ENCODE data around the gene PIP.
"Not testable (repeated sequence)": the region's sequence is repeated elsewhere in the genome, so short reads cannot be mapped to it uniquely, and the experiment has no call there.

The PIP gene, protein sequence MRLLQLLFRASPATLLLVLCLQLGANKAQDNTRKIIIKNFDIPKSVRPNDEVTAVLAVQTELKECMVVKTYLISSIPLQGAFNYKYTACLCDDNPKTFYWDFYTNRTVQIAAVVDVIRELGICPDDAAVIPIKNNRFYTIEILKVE

DNA sequence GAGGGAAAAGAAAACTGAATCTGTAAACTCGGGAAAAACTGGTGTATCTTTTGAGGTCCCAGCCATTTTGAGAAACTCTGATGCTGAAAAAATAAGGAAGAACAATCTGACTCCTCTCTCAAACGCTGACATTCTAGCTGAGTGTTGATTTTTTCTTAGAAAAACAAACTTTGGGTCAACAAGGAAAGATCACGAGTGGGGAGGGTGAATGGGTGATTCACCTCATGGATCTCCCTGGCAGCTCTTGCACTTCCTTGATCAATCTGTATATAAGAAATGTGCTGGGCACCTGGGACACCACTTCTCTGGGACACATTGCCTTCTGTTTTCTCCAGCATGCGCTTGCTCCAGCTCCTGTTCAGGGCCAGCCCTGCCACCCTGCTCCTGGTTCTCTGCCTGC is at the start of gene PIP:
Gene PIP, plus strand, starts transcription at position 297 of the 400 bp plus-strand sequence. Its CDS starts 40 bp downstream, at position 337.
- DNase-seq (ENCODE audit: low read depth) = no peak

DNA sequence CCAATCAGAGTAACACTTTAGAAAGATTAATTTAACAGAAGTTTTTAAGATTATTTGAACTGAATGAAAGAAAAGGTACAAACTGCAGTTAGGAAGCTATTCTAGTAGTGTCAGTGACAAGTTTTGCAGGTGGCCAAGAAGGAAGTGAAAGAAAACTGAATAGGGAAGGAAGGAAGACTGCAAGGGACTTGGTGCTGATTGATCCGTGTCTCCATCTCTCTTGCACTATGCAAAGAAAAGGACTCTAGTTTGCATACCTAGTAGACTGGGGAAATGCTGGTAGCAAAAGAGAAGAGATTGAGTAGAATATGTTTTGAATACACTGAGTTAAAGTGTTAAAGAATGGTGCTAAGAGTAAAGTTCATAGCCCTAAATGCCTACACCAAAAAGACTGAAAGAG is 46.8 kb upstream of the PIP start:
- no peak for DNase-seq (ENCODE audit: low read depth)

DNA sequence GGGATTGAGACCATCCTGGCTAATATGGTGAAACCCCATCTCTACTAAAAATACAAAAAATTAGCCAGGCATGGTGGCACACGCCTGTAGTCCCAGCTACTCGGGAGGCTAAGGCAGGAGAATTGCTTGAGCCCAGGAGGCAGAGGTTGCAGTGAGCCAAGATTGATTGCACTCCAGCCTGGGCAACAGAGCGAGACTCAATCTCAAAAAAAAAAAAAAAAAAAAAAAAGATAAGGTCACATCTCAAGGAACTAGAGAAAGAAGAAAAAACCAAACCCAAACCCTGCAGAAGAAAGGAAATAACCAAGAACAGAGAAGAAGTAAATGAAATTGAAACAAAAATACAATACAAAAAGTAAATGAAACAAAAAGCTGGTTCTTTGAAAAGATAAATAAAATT is 46.3 kb upstream of the PIP start:
- not testable (repeated sequence) for DNase-seq (ENCODE audit: low read depth)

DNA sequence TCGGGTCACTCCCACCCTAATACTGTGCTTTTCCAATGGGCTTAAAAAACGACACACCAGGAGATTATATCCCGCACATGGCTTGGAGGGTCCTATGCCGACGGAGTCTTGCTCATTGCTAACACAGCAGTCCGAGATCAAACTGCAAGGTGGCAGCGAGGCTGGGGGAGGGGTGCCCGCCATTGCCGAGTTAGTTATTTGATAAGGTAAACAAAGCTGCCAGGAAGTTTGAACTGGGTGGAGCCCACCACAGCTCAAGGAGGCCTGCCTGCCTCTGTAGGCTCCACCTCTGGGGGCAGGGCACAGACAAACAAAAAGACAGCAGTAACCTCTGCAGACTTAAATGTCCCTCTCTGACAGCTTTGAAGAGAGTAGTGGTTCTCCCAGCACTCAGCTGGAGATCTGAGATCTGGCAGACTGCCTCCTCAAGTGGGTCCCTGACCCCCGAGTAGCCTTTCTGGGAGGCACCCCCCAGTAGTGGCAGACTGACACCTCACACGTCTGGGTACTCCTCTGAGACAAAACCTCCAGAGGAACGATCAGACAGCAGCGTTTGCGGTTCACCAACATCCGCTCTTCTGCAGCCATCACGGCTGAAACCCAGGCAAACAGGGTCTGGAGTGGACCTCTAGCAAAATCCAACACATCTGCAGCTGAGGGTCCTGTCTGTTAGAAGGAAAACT is 43.2 kb upstream of the PIP start:
- DNase-seq (ENCODE audit: low read depth) = not testable (repeated sequence)

DNA sequence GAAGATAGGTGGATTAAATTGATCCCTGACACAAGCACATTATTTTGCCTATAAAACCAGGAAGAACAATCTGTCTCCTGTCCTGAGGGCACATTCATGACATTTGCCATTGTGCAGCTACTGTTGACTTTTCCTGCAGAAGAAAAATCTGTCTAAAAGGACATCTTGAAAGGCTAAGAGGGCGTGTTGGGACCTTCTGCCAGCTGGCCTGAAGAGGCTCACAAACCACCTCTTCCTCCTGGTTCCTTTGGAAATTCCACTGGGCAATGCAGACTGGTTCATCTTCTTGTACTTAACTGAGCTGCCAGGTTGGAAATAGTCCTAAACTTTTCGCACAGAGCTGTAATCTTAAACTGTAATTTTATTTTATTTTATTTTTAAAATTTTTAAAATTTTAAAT is 35.7 kb upstream of the PIP start:
- DNase-seq (ENCODE audit: low read depth) = no peak

DNA sequence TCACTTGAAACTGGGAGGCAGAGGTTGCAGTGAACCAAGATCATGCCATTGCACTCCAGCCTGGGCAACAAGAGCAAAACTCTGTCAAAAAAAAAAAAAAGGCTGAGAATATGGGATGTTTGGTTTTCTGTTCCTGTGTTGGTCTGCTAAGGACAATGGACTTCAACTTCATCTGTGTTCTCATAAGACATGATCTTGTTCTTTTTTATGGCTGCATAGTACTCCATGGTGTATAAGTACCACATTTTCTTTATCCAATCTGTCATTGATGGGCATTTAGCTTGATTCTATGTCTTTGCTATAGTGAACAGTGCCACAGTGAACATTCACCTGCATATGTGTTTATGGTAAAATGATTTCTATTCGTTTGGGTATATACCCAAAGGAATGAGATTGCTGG is 32.3 kb upstream of the PIP start:
- DNase-seq (ENCODE audit: low read depth) = not testable (repeated sequence)

DNA sequence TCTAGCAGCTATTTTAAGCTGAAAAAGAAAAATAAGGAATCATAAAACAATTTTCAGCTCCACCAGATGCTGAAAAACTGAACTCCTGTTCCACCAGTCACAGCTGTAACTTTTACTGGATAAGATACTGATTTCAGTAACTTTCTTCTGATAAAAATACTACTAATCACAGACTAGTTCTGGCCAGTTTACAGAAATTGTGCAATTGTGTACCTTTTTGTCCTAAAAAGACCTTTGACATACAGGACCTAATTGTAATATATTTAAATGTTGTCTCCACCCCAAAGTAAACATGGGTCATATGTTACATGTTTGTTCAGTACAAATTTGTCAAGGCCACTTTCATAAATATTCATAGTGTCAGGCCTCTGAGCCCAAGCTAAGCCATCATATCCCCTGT is 27.1 kb upstream of the PIP start:
- no peak for DNase-seq (ENCODE audit: low read depth)

DNA sequence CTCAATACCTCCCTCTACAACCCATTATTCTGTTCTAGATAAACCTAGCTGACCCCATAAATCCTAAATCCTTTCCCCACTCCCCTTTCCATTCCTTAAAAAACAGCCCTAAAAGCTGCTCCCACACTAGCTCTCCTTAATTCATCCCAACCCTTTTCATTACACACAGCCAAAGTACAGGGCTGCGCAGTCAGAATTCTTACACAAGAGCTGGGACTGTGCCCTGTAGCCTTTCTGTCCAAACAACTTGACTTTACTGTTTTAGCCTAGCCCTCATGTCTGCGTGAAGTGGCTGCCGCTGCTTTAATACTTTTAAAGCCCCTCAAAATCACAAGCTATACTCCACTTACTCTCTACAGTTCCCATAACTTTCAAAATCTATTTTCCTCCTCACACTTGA is 23.9 kb upstream of the PIP start:
- not testable (repeated sequence) for DNase-seq (ENCODE audit: low read depth)

DNA sequence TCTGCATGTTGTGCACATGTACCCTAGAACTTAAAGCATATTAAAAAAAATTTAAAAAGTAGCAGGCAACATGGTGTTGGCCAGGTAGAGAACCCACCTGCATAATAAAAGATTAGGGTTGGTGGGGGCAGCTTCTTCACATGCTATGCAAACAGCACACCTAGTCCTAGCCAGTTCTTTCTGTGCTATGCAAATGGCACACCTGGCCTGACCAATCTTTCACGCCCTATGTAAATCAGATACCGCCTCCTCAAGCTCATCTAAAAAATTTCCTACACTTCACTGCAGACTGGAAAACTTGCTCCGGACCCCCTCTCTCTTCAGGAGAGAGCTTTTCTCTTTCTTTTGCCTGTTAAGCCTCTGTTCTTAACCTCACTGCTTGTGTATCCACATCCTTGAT is 14.5 kb upstream of the PIP start:
- DNase-seq (ENCODE audit: low read depth) = no peak

DNA sequence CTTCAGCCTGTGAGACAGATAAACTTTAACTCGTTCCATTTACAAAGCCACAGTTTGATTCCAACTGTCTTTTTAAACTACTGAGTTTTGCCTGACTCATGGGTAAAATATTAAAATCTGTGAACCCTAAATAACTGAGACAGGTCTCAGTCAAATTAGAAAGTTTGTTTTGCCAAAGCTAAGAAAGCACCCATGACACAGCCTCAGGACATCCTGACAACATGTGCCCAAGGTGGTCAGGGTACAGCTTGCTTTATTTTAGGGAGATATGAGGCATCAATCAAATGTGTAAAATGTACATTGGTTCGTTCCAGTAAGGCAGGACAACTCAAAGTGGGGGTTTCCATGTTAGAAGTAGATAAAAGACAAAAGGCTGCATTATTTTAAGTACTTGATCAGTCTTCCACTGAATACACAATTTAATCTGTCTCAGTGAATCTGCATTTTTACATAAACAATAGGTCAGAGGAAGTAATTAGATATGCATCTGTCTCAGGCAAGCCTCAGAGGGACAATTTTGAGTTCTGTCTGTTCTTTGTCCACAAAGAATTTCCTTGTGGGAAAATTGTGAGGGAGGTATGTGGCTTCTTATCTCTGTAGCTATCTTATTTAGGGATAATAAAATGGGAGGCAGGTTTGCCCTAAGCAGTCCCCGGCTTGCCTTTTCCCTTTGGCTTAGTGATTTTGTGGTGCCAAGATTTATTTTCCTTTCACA is 11.0 kb upstream of the PIP start:
- no peak for DNase-seq (ENCODE audit: low read depth)

DNA sequence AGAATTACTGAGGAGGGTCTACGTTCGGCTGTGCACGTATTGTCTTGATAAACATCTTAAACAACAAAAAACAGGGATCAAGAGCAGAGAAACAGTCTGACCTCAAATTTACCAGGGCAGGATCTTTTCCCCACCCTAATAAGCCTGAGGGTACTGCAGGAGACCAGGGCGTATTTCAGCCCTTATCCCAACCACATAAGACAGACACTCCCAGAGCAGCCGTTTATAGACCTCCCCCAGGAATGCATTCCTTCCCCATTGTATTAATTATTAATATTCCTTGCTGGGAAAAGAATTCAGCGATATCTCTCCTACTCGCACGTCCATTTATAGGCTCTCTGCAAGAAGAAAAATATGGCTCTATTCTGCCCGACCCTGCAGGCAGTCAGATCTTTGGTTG is 8.6 kb upstream of the PIP start:
- DNase-seq (ENCODE audit: low read depth) = not testable (repeated sequence)

DNA sequence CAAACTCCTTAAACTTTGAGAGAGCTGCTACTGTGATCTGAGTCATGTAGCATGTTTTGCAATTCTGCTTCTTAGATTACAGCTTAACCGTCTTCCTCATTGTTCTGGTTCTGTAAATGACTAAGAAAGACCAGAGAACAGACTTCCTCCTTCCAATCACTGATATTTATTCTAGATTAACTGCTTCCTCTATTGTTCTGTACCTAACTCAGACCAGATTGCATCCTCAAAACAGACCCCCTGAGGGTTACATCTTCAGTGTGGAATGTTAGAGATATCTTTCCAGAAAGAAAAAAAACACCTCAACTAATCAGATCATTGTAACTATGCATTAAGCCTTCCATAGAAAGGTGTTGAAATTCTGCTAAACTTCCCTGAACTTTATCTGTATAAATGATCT is 5.7 kb upstream of the PIP start:
- no peak for DNase-seq (ENCODE audit: low read depth)

DNA sequence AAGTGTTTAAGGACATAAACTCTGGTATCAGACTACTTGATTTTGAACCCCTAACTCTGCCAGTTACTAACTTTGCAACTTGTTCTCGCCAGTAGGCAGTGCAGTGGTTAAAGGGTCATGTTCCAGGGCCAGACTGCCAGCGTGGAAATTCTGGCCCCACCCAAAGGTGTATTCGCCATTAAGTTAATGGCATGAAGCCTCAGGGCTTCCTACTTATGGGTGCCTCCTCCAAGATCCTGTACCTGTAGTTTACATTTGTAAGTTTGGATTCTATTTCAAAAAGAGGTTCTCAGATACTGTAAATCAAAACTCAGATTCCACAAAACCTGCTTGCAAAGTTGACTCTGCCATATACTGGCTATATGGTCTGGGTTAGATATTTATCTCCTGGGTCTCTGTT is 2.8 kb upstream of the PIP start:
- DNase-seq (ENCODE audit: low read depth) = no peak

DNA sequence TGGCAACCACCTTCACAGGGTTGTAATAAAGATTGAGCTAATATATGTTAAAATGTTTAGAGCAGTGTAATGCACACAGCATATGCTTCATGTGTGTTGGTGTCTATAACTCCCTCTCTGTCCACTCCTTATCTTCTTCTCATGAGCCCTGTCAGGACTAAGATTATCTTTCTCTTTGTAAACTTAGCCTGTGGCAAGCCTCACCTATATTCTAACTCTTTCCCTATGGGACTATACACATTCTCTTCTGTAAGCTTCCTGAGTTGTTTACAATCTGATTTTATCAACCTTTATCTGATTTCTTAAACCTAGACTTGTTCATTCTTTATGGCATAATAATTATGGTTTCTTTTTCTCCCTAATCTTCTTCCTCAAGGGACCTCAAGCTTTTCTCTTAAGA is 2.4 kb upstream of the PIP start:
- DNase-seq (ENCODE audit: low read depth) = no peak

DNA sequence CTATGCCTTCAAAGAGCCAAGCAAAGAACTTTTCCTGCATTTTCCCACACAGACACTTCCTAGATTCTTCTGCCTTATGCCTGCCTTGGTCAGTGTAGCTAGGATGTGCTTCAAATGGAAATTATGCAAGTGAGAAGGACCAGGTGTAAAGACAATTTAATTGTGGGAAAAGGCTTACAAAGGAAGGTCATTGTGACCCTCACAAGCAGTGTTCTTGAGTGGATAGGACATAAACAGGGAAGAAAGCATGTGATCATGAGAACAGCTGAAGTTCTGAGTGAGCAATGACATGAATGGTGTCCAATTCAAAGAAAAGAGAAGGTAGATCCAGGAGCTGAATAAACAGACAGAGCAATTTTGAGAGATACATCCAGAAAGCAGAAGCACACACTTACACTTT is 1.3 kb upstream of the PIP start:
- DNase-seq (ENCODE audit: low read depth) = no peak

DNA sequence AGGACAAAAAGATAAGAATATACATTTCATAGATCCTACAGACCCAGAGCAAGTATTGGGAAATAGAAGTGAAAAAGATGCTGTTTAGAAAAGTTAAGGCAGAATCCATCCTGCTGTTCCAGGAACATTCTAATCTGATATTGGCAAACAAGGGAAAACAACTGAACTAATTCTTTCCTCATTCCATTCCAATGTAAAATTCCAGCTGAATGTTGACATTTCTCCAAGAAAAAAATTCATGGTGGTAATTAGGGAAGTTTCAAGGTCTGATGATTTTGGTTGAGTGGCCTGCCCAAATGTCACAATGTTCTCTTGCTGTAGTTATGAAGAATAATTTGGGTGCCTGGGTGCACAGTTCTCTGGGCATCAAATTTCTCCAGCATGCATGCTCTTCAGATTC is 15.2 kb downstream of the PIP start:
- DNase-seq (ENCODE audit: low read depth) = no peak

DNA sequence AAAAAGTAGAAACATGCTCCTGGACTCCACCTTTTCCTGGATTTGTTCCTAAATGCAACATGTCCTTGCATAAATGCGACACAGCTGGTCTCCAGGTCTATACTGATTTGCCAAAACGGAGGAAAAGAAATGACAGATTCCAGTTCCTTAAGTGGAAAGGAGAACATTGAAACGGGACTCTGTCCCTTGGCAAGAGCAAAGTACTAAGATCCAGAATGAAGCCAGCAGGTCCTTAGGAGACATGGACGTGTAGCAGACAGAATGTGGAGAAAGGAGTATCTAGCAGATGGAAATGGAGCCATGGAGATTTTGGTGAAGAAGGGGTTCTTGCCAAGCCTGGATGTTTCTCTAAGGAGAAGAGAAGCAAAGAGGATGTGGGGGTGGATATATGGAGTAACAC is 16.2 kb downstream of the PIP start:
- DNase-seq (ENCODE audit: low read depth) = no peak

DNA sequence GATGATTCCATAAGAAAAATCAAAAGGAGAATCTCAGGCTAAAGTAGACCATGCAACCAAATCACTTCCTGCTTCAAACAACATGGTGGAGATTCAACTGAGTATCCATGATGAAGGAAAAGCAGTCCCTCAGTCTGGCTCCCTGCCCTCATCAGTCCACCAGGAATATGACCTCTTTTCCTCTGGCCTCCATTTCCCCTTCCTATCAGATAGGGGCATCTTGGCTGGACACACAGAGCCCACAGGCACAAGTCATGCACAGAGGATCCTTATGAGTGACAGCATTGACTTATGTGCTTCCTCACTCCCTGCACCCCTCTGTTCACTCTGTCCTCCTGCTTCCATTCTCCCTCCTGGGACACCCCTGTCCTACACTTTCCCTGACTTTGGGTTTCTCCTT is 16.8 kb downstream of the PIP start:
- no peak for DNase-seq (ENCODE audit: low read depth)

DNA sequence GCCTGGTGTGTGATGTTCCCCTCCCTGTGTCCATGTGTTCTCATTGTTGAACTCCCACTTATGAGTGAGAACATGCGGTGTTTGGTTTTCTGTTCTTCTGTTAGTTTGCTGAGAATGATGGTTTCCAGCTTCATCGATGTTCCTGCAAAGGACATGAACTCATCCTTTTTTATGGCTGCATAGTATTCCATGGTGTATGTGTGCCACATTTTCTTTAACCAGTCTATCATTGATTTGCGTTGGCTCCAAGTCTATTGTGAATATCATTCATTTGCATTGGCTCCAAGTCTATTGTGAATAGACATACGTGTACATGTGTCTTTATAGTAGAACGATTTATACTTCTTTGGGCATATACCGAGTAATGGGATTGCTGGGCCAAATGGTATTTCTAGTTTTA is 18.8 kb downstream of the PIP start:
- DNase-seq (ENCODE audit: low read depth) = not testable (repeated sequence)

DNA sequence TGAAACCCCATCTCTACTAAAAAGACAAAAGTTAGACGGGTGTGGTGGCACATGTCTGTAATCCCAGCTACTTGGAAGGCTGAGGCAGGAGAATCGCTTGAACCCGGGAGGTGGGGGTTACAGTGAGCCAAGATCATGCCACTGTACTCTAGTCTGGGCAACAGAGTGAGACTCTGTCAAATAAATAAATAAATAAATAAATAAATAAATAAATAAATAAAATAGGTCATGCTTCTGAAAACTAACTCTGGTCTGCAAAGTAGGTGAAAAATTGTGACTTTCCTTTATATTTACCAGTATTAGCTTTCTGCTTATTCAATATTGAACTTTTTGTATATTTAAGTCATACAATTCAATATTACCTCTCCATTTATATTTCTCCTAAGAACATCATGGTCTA is 26.7 kb downstream of the PIP start:
- not testable (repeated sequence) for DNase-seq (ENCODE audit: low read depth)

DNA sequence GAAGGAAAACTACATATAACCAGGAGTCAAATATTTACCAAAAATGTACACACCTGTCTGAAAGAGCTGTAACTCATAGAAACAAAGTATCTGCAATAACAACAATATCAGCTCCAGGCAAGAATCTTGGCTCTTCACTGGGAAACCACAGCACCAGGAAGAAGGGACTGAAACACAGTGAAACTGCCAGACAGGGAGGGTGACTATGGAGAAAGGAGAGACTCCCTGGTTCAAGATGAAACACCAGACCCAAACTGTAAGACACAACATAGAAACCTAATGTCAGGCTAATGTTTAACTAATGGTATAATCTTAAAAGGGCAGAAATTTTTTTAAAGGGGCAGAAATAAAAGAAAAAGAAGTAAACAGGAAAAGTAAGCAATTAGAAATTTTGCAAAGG is 39.8 kb downstream of the PIP start:
- DNase-seq (ENCODE audit: low read depth) = no peak

DNA sequence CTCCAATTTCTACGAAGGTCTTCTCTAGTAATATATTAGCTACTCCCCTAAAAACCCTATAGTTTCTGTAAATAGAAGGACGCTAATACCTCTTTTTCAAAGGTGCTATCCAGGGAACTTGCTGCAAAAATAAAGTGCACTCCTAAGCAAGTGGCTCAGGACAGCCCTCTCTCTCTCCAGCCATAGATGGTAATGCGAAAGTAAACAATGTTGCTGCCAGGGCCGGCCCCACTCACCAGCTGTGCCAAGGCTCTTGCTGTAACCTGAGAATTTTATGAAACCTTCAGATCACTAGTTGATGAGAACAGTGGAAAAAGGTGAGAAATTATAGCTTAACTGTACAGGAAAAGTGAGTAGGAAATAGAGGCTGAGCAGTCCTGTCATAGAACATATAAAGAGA is 40.5 kb downstream of the PIP start:
- DNase-seq (ENCODE audit: low read depth) = no peak

DNA sequence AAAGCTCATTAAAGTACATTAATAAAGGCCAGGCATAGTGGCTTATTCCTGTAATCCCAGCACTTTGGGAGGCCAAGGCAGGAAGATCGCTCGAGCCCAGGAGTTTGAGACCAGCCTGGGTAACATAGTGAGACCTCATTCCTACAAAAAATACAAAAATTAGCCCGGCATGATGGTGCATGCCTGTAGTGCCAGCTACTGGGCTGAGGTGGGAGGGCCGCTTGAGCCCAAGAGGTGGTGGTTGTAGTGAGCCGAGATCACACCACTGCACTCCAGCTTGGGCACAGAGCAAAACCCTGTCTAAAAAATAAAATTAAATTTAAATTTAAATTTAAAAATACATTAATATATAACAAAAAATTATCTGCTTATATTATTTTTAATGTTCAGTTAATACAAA is 44.3 kb downstream of the PIP start:
- DNase-seq (ENCODE audit: low read depth) = no peak

Measured in stimulated activated CD4-positive, alpha-beta T cell treated with anti-CD3 and anti-CD28 coated beads, Interleukin-2, amount 100 ng/mL, for 4 hours (primary cell).